HG03460 (cell line): ENCODE results near the gene BCO1.

Experiments used
- ATAC-seq: cut with Tn5 transposase; IDR thresholded peaks from one replicate; pipeline ENCODE4 v1.9.1; 2021; ENCODE audit not compliant: unreplicated experiment

The BCO1 gene

GRCh38 chr16:81315271-81316175, 77.0 kb downstream of the BCO1 start:
- peak; percentile 38 for ATAC-seq

GRCh38 chr16:81316176-81316496, 77.6 kb downstream of the BCO1 start:
- ATAC-seq = no peak

- ATAC-seq = no peak
These were observed 80.2 kb downstream of the BCO1 start for GRCh38 chr16:81318711-81319110.

GRCh38 chr16:81319221-81319912, 80.9 kb downstream of the BCO1 start:
- ATAC-seq = no peak

GRCh38 chr16:81321039-81321438, 82.5 kb downstream of the BCO1 start:
- ATAC-seq = no peak

- no peak for ATAC-seq
These were observed 83.0 kb downstream of the BCO1 start for GRCh38 chr16:81321536-81321935.

- no peak for ATAC-seq
These were observed 86.3 kb downstream of the BCO1 start for GRCh38 chr16:81324808-81325207.

GRCh38 chr16:81327011-81327410, 88.5 kb downstream of the BCO1 start:
- ATAC-seq = no peak

GRCh38 chr16:81327447-81328196, 89.1 kb downstream of the BCO1 start:
- ATAC-seq = no peak

GRCh38 chr16:81329947-81330346, 91.5 kb downstream of the BCO1 start:
- no peak for ATAC-seq

GRCh38 chr16:81333356-81333755, 94.9 kb downstream of the BCO1 start:
- no peak for ATAC-seq

- ATAC-seq = no peak
These were observed 97.2 kb downstream of the BCO1 start for GRCh38 chr16:81335669-81336068.

GRCh38 chr16:81337097-81337496, 98.6 kb downstream of the BCO1 start:
- no peak for ATAC-seq
